Stimulated activated CD4-positive, alpha-beta T cell treated with anti-CD3 and anti-CD28 coated beads, TNF-alpha, amount 100 ng/mL, for 24 hours (primary cell): ENCODE results near the gene PLAC8.
"Not testable (repeated sequence)": the region's sequence is repeated elsewhere in the genome, so short reads cannot be mapped to it uniquely, and the experiment has no call there.

Source experiments
- DNase-seq, 3 experiments: peaks; one replicate each; pipeline ENCODE4 v3.0.0-alpha.2; 2020; ENCODE audit warnings: low read depth in 3 of 3

PLAC8 gene

GRCh38 chr4:83112678-83113428 lies 1.7 kb downstream of the PLAC8 start:
- DNase-seq, result peak in 1 of 3 experiments; percentile 32

- no peak for DNase-seq
Observed at GRCh38 chr4:83112231-83112630, 2.3 kb downstream of the PLAC8 start.

GRCh38 chr4:83111751-83112141 lies 2.8 kb downstream of the PLAC8 start:
- not testable (repeated sequence) for DNase-seq

- no peak for DNase-seq
Observed at GRCh38 chr4:83110970-83111750, 3.4 kb downstream of the PLAC8 start.

- DNase-seq, result peak; percentile 76 to 93 (median 82)
Observed at GRCh38 chr4:83110223-83110945, 4.1 kb downstream of the PLAC8 start.

GRCh38 chr4:83109480-83110222 lies 4.9 kb downstream of the PLAC8 start:
- DNase-seq, result peak in 1 of 3 experiments; percentile 46

- peak in 1 of 3 experiments; percentile 25 for DNase-seq
Observed at GRCh38 chr4:83108101-83108861, 6.2 kb downstream of the PLAC8 start.

GRCh38 chr4:83107631-83108030 lies 6.9 kb downstream of the PLAC8 start:
- DNase-seq, result peak in 1 of 3 experiments; percentile 40

GRCh38 chr4:83104991-83105390 lies 9.5 kb downstream of the PLAC8 start:
- DNase-seq, result no peak

GRCh38 chr4:83096397-83096796 lies 18.1 kb downstream of the PLAC8 start:
- DNase-seq, result no peak

GRCh38 chr4:83093060-83093640 lies 21.4 kb downstream of the PLAC8 start:
- no peak for DNase-seq

GRCh38 chr4:83089410-83090157 lies 24.9 kb downstream of the PLAC8 start:
- DNase-seq, result no peak

GRCh38 chr4:83084956-83085355 lies 29.6 kb downstream of the PLAC8 start:
- not testable (repeated sequence) for DNase-seq

GRCh38 chr4:83083925-83084475 lies 30.5 kb downstream of the PLAC8 start:
- peak in 1 of 3 experiments; percentile 25 for DNase-seq

GRCh38 chr4:83082777-83083176 lies 31.8 kb downstream of the PLAC8 start:
- no peak for DNase-seq

GRCh38 chr4:83080561-83080960 lies 34.0 kb downstream of the PLAC8 start:
- no peak for DNase-seq

GRCh38 chr4:83075311-83076095 lies 39.0 kb downstream of the PLAC8 start:
- DNase-seq, result no peak

GRCh38 chr4:83074783-83075182 lies 39.7 kb downstream of the PLAC8 start:
- peak in 2 of 3 experiments; percentile 1 to 27 for DNase-seq
